Hematopoietic multipotent progenitor cell treated with erythropoietin and hydrocortisone succinate and interleukin-3 and kit ligand, for 15 days (in vitro differentiated cells): ENCODE results near the gene ANXA10.
"Not testable (repeated sequence)": the region's sequence is repeated elsewhere in the genome, so short reads cannot be mapped to it uniquely, and the experiment has no call there.

Experiments
- DNase-seq: peaks from one replicate; pipeline ENCODE4 v3.0.0-alpha.2; 2015; ENCODE audit warnings: low spot score

Gene ANXA10

GRCh38 chr4:168119100-168119499 lies 26.8 kb downstream of the ANXA10 start:
- DNase-seq = no peak

GRCh38 chr4:168119890-168120289 lies 27.6 kb downstream of the ANXA10 start:
- no peak for DNase-seq

- no peak for DNase-seq
Measured at GRCh38 chr4:168120811-168121210, 28.5 kb downstream of the ANXA10 start.

- no peak for DNase-seq
Measured at GRCh38 chr4:168124008-168124641, 31.8 kb downstream of the ANXA10 start.

GRCh38 chr4:168126952-168127351 lies 34.6 kb downstream of the ANXA10 start:
- no peak for DNase-seq

- no peak for DNase-seq
Measured at GRCh38 chr4:168128601-168129000, 36.3 kb downstream of the ANXA10 start.

- DNase-seq = no peak
Measured at GRCh38 chr4:168129046-168129772, 36.9 kb downstream of the ANXA10 start.

GRCh38 chr4:168129802-168130201 lies 37.5 kb downstream of the ANXA10 start:
- no peak for DNase-seq

- no peak for DNase-seq
Measured at GRCh38 chr4:168131196-168131595, 38.9 kb downstream of the ANXA10 start.

GRCh38 chr4:168134651-168135050 lies 42.3 kb downstream of the ANXA10 start:
- DNase-seq = no peak

- DNase-seq = not testable (repeated sequence)
Measured at GRCh38 chr4:168135860-168136259, 43.5 kb downstream of the ANXA10 start.

GRCh38 chr4:168137695-168138094 lies 45.4 kb downstream of the ANXA10 start:
- DNase-seq = not testable (repeated sequence)

GRCh38 chr4:168138143-168138542 lies 45.8 kb downstream of the ANXA10 start:
- no peak for DNase-seq

- DNase-seq = no peak
Measured at GRCh38 chr4:168139336-168139735, 47.0 kb downstream of the ANXA10 start.

GRCh38 chr4:168141733-168142132 lies 49.4 kb downstream of the ANXA10 start:
- DNase-seq = no peak

- no peak for DNase-seq
Measured at GRCh38 chr4:168143601-168144000, 51.3 kb downstream of the ANXA10 start.

- DNase-seq = no peak
Measured at GRCh38 chr4:168150420-168151050, 58.2 kb downstream of the ANXA10 start.

GRCh38 chr4:168151327-168151726 lies 59.0 kb downstream of the ANXA10 start:
- no peak for DNase-seq

- DNase-seq = no peak
Measured at GRCh38 chr4:168152837-168153500, 60.6 kb downstream of the ANXA10 start.

- DNase-seq = peak; percentile 46
Measured at GRCh38 chr4:168153596-168154440, 61.5 kb downstream of the ANXA10 start.

- no peak for DNase-seq
Measured at GRCh38 chr4:168154546-168155277, 62.4 kb downstream of the ANXA10 start.
